ENCODE results near the gene PTPRN2.

GRCh38 chr7:158444501-158445420 is 142.9 kb downstream of the PTPRN2 start:
- TF ChIP-seq, protein P1, sequence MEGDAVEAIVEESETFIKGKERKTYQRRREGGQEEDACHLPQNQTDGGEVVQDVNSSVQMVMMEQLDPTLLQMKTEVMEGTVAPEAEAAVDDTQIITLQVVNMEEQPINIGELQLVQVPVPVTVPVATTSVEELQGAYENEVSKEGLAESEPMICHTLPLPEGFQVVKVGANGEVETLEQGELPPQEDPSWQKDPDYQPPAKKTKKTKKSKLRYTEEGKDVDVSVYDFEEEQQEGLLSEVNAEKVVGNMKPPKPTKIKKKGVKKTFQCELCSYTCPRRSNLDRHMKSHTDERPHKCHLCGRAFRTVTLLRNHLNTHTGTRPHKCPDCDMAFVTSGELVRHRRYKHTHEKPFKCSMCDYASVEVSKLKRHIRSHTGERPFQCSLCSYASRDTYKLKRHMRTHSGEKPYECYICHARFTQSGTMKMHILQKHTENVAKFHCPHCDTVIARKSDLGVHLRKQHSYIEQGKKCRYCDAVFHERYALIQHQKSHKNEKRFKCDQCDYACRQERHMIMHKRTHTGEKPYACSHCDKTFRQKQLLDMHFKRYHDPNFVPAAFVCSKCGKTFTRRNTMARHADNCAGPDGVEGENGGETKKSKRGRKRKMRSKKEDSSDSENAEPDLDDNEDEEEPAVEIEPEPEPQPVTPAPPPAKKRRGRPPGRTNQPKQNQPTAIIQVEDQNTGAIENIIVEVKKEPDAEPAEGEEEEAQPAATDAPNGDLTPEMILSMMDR (IDR thresholded peaks at IDR 0.05), result no peak
- TF ChIP-seq SMC3 (IDR thresholded peaks at IDR 0.05; ENCODE audit: low read depth, low read length) (no peak), SIN3A (IDR thresholded peaks at IDR 0.05; ENCODE audit: borderline replicate concordance, low read depth, low read length) (no peak), RAD21 (IDR thresholded peaks at IDR 0.05; ENCODE audit: low read length) (no peak), EP300 (IDR thresholded peaks at IDR 0.05; ENCODE audit: borderline replicate concordance in 1 of 2, low read depth in 1 of 2, low read length in 1 of 2) (no peak), USF2 (IDR thresholded peaks at IDR 0.05; ENCODE audit: borderline replicate concordance, low read depth, low read length) (no peak)
- TF ChIP-seq, protein P2, sequence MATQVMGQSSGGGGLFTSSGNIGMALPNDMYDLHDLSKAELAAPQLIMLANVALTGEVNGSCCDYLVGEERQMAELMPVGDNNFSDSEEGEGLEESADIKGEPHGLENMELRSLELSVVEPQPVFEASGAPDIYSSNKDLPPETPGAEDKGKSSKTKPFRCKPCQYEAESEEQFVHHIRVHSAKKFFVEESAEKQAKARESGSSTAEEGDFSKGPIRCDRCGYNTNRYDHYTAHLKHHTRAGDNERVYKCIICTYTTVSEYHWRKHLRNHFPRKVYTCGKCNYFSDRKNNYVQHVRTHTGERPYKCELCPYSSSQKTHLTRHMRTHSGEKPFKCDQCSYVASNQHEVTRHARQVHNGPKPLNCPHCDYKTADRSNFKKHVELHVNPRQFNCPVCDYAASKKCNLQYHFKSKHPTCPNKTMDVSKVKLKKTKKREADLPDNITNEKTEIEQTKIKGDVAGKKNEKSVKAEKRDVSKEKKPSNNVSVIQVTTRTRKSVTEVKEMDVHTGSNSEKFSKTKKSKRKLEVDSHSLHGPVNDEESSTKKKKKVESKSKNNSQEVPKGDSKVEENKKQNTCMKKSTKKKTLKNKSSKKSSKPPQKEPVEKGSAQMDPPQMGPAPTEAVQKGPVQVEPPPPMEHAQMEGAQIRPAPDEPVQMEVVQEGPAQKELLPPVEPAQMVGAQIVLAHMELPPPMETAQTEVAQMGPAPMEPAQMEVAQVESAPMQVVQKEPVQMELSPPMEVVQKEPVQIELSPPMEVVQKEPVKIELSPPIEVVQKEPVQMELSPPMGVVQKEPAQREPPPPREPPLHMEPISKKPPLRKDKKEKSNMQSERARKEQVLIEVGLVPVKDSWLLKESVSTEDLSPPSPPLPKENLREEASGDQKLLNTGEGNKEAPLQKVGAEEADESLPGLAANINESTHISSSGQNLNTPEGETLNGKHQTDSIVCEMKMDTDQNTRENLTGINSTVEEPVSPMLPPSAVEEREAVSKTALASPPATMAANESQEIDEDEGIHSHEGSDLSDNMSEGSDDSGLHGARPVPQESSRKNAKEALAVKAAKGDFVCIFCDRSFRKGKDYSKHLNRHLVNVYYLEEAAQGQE (IDR thresholded peaks at IDR 0.05; ENCODE audit: low read depth, low read length), result no peak
- TF ChIP-seq, protein P3, sequence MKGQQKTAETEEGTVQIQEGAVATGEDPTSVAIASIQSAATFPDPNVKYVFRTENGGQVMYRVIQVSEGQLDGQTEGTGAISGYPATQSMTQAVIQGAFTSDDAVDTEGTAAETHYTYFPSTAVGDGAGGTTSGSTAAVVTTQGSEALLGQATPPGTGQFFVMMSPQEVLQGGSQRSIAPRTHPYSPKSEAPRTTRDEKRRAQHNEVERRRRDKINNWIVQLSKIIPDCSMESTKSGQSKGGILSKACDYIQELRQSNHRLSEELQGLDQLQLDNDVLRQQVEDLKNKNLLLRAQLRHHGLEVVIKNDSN (IDR thresholded peaks at IDR 0.05; ENCODE audit: borderline replicate concordance, low read depth), result no peak
